SK-N-SH treated with all-trans-retinoic acid at 6 μM for 48 hours (cell line): ENCODE measurements around the gene UNCX.
"Not testable (repeated sequence)": the region's sequence is repeated elsewhere in the genome, so short reads cannot be mapped to it uniquely, and the experiment has no call there.

ENCODE experiments used
- ATAC-seq: fragments of 200-7000 bp; cut with Tn5 transposase; 3 replicates; pipeline ENCODE4 v1.9.1; 2020; ENCODE audit warnings: mild to moderate bottlenecking, moderate library complexity
- ARNTL ChIP-seq: fragments of 450-650 bp; formaldehyde crosslinking; IDR thresholded peaks from 2 replicates; pipeline ENCODE4 v1.5.0; 2020; ENCODE audit warnings: low read depth, mild to moderate bottlenecking, moderate library complexity, borderline replicate concordance
- CSDC2 ChIP-seq: fragments of 250-450 bp; sonication (Bioruptor Pico); IDR thresholded peaks from 2 replicates; pipeline ENCODE4 v1.5.0; 2020; ENCODE audit warnings: mild to moderate bottlenecking, moderate library complexity
- GLIS3 ChIP-seq: fragments of 250-450 bp; sonication (Bioruptor Pico); IDR thresholded peaks from 2 replicates; pipeline ENCODE4 v1.5.0; 2020; ENCODE audit warnings: mild to moderate bottlenecking, moderate library complexity
- ISL1 ChIP-seq: fragments of 250-450 bp; sonication (Bioruptor Pico); IDR thresholded peaks from 2 replicates; pipeline ENCODE4 v2.1.2; 2022; ENCODE audit warnings: mild to moderate bottlenecking, moderate library complexity
- OSR1 ChIP-seq: fragments of 250-450 bp; sonication (Bioruptor Pico); IDR thresholded peaks from 2 replicates; pipeline ENCODE4 v1.8.0; 2022; ENCODE audit warnings: moderate library complexity, mild to moderate bottlenecking, inconsistent platforms
- PPARA ChIP-seq: fragments of 250-450 bp; sonication (Bioruptor Pico); IDR thresholded peaks from 2 replicates; pipeline ENCODE4 v1.5.0; 2020; ENCODE audit warnings: mild to moderate bottlenecking, borderline replicate concordance
- RARB ChIP-seq: fragments of 250-450 bp; sonication (Bioruptor Pico); IDR thresholded peaks from 2 replicates; pipeline ENCODE4 v1.8.0; 2021; ENCODE audit warnings: mild to moderate bottlenecking, moderate library complexity
- SNAI2 ChIP-seq: fragments of 250-450 bp; sonication (Bioruptor Pico); IDR thresholded peaks from 2 replicates; pipeline ENCODE4 v1.5.0; 2020; ENCODE audit warnings: mild to moderate bottlenecking, moderate library complexity
- TCF4 ChIP-seq: fragments of 250-450 bp; sonication (Bioruptor Pico); IDR thresholded peaks from 2 replicates; pipeline ENCODE4 v1.8.0; 2021; ENCODE audit warnings: mild to moderate bottlenecking, moderate library complexity, borderline replicate concordance
- TOX ChIP-seq: fragments of 250-450 bp; sonication (Bioruptor Pico); IDR thresholded peaks from 2 replicates; pipeline ENCODE4 v1.8.0; 2021; ENCODE audit warnings: mild to moderate bottlenecking, moderate library complexity, borderline replicate concordance
- ZC3H10 ChIP-seq: fragments of 250-450 bp; sonication (Bioruptor Pico); IDR thresholded peaks from 2 replicates; pipeline ENCODE4 v1.5.1; 2021; ENCODE audit warnings: mild to moderate bottlenecking, moderate library complexity
- ZFP3 ChIP-seq: fragments of 250-450 bp; sonication (Bioruptor Pico); IDR thresholded peaks from 2 replicates; pipeline ENCODE4 v1.5.0; 2020; ENCODE audit warnings: mild to moderate bottlenecking, moderate library complexity
- ZFP30 ChIP-seq: fragments of 450-650 bp; formaldehyde crosslinking; IDR thresholded peaks from 2 replicates; pipeline ENCODE4 v1.5.0; 2022; ENCODE audit warnings: mild to moderate bottlenecking, moderate library complexity
- ZNF565 ChIP-seq: fragments of 450-650 bp; formaldehyde crosslinking; conservative IDR thresholded peaks from 2 replicates; pipeline ENCODE4 v1.5.0; 2020; ENCODE audit warnings: low read depth, mild to moderate bottlenecking, moderate library complexity
- ZNF70 ChIP-seq: fragments of 450-650 bp; formaldehyde crosslinking; IDR thresholded peaks from 2 replicates; pipeline ENCODE4 v1.5.0; 2020; ENCODE audit warnings: mild to moderate bottlenecking, moderate library complexity
- ZNF8 ChIP-seq: fragments of 450-650 bp; formaldehyde crosslinking; IDR thresholded peaks from 2 replicates; pipeline ENCODE4 v1.5.0; 2020; ENCODE audit warnings: mild to moderate bottlenecking, moderate library complexity
- TF ChIP-seq, protein P1 (sequence below): fragments of 250-450 bp; sonication (Bioruptor Pico); IDR thresholded peaks from 2 replicates; pipeline ENCODE4 v1.5.1; 2020; ENCODE audit warnings: low read depth, mild to moderate bottlenecking, moderate library complexity
- TF ChIP-seq, protein P2 (sequence below): fragments of 250-450 bp; sonication (Bioruptor Pico); IDR thresholded peaks from 2 replicates; pipeline ENCODE4 v1.5.1; 2021; ENCODE audit warnings: mild to moderate bottlenecking, moderate library complexity
- TF ChIP-seq, protein P3 (sequence below): fragments of 250-450 bp; sonication (Bioruptor Pico); IDR thresholded peaks from 2 replicates; pipeline ENCODE4 v1.8.0; 2021; ENCODE audit warnings: low read depth, mild to moderate bottlenecking, moderate library complexity, borderline replicate concordance
- TF ChIP-seq, protein P4 (sequence below): fragments of 250-450 bp; sonication (Bioruptor Pico); IDR thresholded peaks from 2 replicates; pipeline ENCODE4 v1.8.0; 2020; ENCODE audit warnings: mild to moderate bottlenecking, moderate library complexity, borderline replicate concordance
- TF ChIP-seq, protein P5 (sequence below): fragments of 250-450 bp; sonication (Bioruptor Pico); IDR thresholded peaks from 2 replicates; pipeline ENCODE4 v1.5.0; 2020; ENCODE audit warnings: mild to moderate bottlenecking, moderate library complexity

The UNCX gene

DNA sequence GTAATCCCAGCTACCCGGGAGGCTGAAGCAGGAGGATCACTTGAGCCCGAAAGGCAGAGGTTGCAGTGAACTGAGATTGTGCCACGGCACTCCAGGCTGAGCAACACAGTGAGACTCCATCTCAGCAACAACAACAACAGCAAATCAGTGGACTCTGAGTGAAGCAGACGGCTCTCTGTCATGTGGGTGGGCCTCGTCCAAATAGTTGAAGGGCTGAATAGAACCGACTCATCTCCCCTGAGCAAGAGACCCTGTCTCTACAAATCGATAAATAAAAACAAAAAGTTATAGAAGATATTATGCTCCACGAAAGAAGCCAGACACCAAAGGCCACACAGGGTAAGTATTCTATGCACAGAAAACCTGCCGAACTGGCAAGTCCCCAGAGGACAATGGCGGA, 45.9 kb downstream of the UNCX start:
- ATAC-seq: no peak
- no peak for TF ChIP-seq ZFP3 (CRISPR knock-in tag)
- TF ChIP-seq TCF4 (CRISPR knock-in tag): no peak
- no peak for TF ChIP-seq SNAI2 (CRISPR knock-in tag)
- TF ChIP-seq PPARA (CRISPR knock-in tag): no peak
- no peak for TF ChIP-seq TOX (CRISPR knock-in tag)
- no peak for TF ChIP-seq ZNF565 (CRISPR knock-in tag)
- TF ChIP-seq, protein P1, sequence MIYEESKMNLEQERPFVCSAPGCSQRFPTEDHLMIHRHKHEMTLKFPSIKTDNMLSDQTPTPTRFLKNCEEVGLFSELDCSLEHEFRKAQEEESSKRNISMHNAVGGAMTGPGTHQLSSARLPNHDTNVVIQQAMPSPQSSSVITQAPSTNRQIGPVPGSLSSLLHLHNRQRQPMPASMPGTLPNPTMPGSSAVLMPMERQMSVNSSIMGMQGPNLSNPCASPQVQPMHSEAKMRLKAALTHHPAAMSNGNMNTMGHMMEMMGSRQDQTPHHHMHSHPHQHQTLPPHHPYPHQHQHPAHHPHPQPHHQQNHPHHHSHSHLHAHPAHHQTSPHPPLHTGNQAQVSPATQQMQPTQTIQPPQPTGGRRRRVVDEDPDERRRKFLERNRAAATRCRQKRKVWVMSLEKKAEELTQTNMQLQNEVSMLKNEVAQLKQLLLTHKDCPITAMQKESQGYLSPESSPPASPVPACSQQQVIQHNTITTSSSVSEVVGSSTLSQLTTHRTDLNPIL (CRISPR knock-in tag): no peak
- no peak for TF ChIP-seq GLIS3 (CRISPR knock-in tag)
- TF ChIP-seq ZNF70: no peak
- no peak for TF ChIP-seq ARNTL (CRISPR knock-in tag)
- TF ChIP-seq, protein P2, sequence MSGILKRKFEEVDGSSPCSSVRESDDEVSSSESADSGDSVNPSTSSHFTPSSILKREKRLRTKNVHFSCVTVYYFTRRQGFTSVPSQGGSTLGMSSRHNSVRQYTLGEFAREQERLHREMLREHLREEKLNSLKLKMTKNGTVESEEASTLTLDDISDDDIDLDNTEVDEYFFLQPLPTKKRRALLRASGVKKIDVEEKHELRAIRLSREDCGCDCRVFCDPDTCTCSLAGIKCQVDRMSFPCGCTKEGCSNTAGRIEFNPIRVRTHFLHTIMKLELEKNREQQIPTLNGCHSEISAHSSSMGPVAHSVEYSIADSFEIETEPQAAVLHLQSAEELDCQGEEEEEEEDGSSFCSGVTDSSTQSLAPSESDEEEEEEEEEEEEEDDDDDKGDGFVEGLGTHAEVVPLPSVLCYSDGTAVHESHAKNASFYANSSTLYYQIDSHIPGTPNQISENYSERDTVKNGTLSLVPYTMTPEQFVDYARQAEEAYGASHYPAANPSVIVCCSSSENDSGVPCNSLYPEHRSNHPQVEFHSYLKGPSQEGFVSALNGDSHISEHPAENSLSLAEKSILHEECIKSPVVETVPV: no peak
- TF ChIP-seq, protein P3, sequence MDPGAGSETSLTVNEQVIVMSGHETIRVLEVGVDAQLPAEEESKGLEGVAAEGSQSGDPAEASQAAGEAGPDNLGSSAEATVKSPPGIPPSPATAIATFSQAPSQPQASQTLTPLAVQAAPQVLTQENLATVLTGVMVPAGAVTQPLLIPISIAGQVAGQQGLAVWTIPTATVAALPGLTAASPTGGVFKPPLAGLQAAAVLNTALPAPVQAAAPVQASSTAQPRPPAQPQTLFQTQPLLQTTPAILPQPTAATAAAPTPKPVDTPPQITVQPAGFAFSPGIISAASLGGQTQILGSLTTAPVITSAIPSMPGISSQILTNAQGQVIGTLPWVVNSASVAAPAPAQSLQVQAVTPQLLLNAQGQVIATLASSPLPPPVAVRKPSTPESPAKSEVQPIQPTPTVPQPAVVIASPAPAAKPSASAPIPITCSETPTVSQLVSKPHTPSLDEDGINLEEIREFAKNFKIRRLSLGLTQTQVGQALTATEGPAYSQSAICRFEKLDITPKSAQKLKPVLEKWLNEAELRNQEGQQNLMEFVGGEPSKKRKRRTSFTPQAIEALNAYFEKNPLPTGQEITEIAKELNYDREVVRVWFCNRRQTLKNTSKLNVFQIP: no peak
- TF ChIP-seq, protein P4, sequence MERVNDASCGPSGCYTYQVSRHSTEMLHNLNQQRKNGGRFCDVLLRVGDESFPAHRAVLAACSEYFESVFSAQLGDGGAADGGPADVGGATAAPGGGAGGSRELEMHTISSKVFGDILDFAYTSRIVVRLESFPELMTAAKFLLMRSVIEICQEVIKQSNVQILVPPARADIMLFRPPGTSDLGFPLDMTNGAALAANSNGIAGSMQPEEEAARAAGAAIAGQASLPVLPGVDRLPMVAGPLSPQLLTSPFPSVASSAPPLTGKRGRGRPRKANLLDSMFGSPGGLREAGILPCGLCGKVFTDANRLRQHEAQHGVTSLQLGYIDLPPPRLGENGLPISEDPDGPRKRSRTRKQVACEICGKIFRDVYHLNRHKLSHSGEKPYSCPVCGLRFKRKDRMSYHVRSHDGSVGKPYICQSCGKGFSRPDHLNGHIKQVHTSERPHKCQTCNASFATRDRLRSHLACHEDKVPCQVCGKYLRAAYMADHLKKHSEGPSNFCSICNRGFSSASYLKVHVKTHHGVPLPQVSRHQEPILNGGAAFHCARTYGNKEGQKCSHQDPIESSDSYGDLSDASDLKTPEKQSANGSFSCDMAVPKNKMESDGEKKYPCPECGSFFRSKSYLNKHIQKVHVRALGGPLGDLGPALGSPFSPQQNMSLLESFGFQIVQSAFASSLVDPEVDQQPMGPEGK (CRISPR knock-in tag): no peak
- no peak for TF ChIP-seq ISL1 (CRISPR knock-in tag)
- no peak for TF ChIP-seq OSR1
- TF ChIP-seq ZNF8: no peak
- no peak for TF ChIP-seq RARB (CRISPR knock-in tag)
- TF ChIP-seq ZC3H10 (CRISPR knock-in tag): no peak
- TF ChIP-seq, protein P5, sequence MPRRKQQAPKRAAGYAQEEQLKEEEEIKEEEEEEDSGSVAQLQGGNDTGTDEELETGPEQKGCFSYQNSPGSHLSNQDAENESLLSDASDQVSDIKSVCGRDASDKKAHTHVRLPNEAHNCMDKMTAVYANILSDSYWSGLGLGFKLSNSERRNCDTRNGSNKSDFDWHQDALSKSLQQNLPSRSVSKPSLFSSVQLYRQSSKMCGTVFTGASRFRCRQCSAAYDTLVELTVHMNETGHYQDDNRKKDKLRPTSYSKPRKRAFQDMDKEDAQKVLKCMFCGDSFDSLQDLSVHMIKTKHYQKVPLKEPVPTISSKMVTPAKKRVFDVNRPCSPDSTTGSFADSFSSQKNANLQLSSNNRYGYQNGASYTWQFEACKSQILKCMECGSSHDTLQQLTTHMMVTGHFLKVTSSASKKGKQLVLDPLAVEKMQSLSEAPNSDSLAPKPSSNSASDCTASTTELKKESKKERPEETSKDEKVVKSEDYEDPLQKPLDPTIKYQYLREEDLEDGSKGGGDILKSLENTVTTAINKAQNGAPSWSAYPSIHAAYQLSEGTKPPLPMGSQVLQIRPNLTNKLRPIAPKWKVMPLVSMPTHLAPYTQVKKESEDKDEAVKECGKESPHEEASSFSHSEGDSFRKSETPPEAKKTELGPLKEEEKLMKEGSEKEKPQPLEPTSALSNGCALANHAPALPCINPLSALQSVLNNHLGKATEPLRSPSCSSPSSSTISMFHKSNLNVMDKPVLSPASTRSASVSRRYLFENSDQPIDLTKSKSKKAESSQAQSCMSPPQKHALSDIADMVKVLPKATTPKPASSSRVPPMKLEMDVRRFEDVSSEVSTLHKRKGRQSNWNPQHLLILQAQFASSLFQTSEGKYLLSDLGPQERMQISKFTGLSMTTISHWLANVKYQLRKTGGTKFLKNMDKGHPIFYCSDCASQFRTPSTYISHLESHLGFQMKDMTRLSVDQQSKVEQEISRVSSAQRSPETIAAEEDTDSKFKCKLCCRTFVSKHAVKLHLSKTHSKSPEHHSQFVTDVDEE (CRISPR knock-in tag): no peak
- TF ChIP-seq CSDC2 (CRISPR knock-in tag): no peak

DNA sequence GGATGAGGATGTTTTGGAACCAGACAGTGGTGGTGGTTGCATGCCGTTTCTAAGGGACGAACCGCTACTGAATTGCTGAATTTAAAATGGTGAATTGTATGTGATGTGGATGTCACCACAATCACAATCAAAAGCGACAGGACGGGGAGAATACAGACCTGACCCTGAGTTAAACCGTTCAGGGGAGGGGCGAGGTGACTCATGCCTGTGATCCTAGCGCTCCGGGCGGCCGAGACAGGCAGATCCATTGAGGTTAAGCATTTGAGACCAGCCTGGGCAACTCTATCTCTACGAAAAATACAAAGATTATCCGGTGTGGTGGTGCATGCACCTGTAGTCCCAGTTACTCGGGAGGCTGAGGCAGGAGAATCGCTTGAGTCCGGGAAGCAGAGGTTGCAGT, 46.4 kb downstream of the UNCX start:
- no peak for ATAC-seq
- TF ChIP-seq TOX (CRISPR knock-in tag) (no peak), ZFP30 (no peak), ISL1 (CRISPR knock-in tag) (no peak), ZNF565 (CRISPR knock-in tag) (no peak), TCF4 (CRISPR knock-in tag) (no peak)

DNA sequence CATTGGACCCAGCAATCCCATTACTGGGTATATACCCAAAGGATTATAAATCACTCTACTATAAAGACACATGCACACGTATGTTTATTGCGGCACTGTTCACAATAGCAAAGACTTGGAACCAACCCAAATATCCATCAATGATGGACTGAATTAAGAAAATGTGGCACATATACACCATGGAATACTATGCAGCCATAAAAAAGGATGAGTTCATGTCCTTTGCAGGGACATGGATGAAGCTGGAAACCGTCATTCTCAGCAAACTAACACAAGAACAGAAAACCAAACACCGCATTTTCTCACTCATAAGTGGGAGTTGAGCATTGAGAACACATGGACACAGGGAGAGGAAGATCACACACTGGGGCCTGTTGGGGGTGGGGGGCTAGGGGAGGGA, 47.2 kb downstream of the UNCX start:
- ATAC-seq: not testable (repeated sequence)

DNA sequence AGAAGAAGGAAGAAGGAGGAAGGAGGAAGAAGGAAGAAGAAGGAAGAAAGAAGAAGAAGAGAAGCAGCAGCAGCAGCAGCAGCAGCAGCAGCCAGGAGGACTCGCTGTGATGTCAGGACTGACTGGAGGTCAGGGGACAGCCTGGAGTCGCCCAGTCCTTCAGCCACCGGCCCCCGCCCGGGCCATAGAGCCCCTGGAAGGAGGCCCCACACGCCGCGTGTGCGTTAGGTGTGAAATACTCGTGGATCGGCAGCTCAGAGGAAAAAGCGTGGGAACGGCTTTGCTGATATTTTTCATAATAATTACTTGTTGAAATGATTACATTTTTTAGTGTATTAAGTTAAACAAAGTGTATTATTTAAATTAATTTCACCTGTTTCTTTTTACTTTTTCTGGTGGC, 48.4 kb downstream of the UNCX start:
- TF ChIP-seq, protein P1 (CRISPR knock-in tag): no peak
- TF ChIP-seq, protein P5 (CRISPR knock-in tag): no peak
- TF ChIP-seq PPARA (CRISPR knock-in tag) (no peak), SNAI2 (CRISPR knock-in tag) (no peak), GLIS3 (CRISPR knock-in tag) (no peak), ZNF70 (no peak)

More for the DNA sequence above, 48.4 kb downstream of the UNCX start:
- no peak for ATAC-seq
